Measurements from ENCODE around the gene PLXNA4.

PLXNA4 gene

GRCh38 chr7:132469681-132470080 lies 106.6 kb downstream of the PLXNA4 start:
- no peak for DNase-seq

- DNase-seq, result no peak
Measured at GRCh38 chr7:132469264-132469663, 107.0 kb downstream of the PLXNA4 start.

- DNase-seq, result no peak
Measured at GRCh38 chr7:132466367-132466766, 109.9 kb downstream of the PLXNA4 start.

GRCh38 chr7:132465516-132465915 lies 110.8 kb downstream of the PLXNA4 start:
- DNase-seq, result no peak

GRCh38 chr7:132464740-132465139 lies 111.5 kb downstream of the PLXNA4 start:
- DNase-seq, result no peak

- no peak for DNase-seq
Measured at GRCh38 chr7:132463922-132464321, 112.3 kb downstream of the PLXNA4 start.

- DNase-seq, result no peak
Measured at GRCh38 chr7:132462478-132462877, 113.8 kb downstream of the PLXNA4 start.

- no peak for DNase-seq
Measured at GRCh38 chr7:132461032-132461592, 115.2 kb downstream of the PLXNA4 start.

- DNase-seq, result no peak
Measured at GRCh38 chr7:132458729-132459128, 117.5 kb downstream of the PLXNA4 start.

- no peak for DNase-seq
Measured at GRCh38 chr7:132457658-132458057, 118.6 kb downstream of the PLXNA4 start.

GRCh38 chr7:132456418-132456817 lies 119.9 kb downstream of the PLXNA4 start:
- no peak for DNase-seq

GRCh38 chr7:132455378-132455777 lies 120.9 kb downstream of the PLXNA4 start:
- DNase-seq, result peak; percentile 65

- DNase-seq, result no peak
Measured at GRCh38 chr7:132453826-132454225, 122.4 kb downstream of the PLXNA4 start.

- no peak for DNase-seq
Measured at GRCh38 chr7:132451161-132451560, 125.1 kb downstream of the PLXNA4 start.

GRCh38 chr7:132450696-132451095 lies 125.6 kb downstream of the PLXNA4 start:
- no peak for DNase-seq

- DNase-seq, result no peak
Measured at GRCh38 chr7:132450188-132450587, 126.1 kb downstream of the PLXNA4 start.

- no peak for DNase-seq
Measured at GRCh38 chr7:132446666-132447278, 129.5 kb downstream of the PLXNA4 start.

GRCh38 chr7:132446260-132446659 lies 130.0 kb downstream of the PLXNA4 start:
- no peak for DNase-seq

- DNase-seq, result no peak
Measured at GRCh38 chr7:132443761-132444520, 132.3 kb downstream of the PLXNA4 start.

- DNase-seq, result no peak
Measured at GRCh38 chr7:132441935-132442334, 134.3 kb downstream of the PLXNA4 start.

- no peak for DNase-seq
Measured at GRCh38 chr7:132440151-132440550, 136.1 kb downstream of the PLXNA4 start.

GRCh38 chr7:132438926-132439325 lies 137.3 kb downstream of the PLXNA4 start:
- DNase-seq, result no peak

GRCh38 chr7:132437730-132438129 lies 138.5 kb downstream of the PLXNA4 start:
- DNase-seq, result no peak

- peak; percentile 18 for DNase-seq
Measured at GRCh38 chr7:132436121-132436520, 140.1 kb downstream of the PLXNA4 start.
